Keratinocyte (primary cell): ENCODE measurements around the gene ZBTB7B.

Experiments used
- CTCF ChIP-seq, 3 experiments: IDR thresholded peaks in 1 of 3; conservative IDR thresholded peaks in 1 of 3; optimal IDR thresholded peaks in 1 of 3; 2 replicates in 2 of 3; 3 replicates in 1 of 3; pipeline versions ENCODE3 to v1.5.1; 2011; ENCODE audit warnings: low read length in 3 of 3, mild to moderate bottlenecking in 3 of 3, moderate library complexity in 2 of 3, control low read depth in 1 of 3, inconsistent platforms in 1 of 3; ENCODE audit not compliant: insufficient read depth in 2 of 3; ENCODE audit errors: extremely low read depth in 1 of 3
- EZH2 ChIP-seq: IDR thresholded peaks from one replicate; pipeline ENCODE4 v1.6.1; 2012; ENCODE audit warnings: inconsistent platforms, mild to moderate bottlenecking, low read length, moderate library complexity

- TF ChIP-seq CTCF (optimal IDR thresholded peaks at IDR 0.05 in 1 of 3, IDR thresholded peaks at IDR 0.05 in 1 of 3, conservative IDR thresholded peaks at IDR 0.05 in 1 of 3; ENCODE audit: extremely low read depth in 1 of 3, insufficient read depth in 2 of 3, low read length in 3 of 3) (no peak), EZH2 (no peak)
These were observed 61.0 kb downstream of the ZBTB7B start, which contains the start of gene EFNA4 for GRCh38 chr1:155063550-155064110.
